MM.1S (cell line): Measurements from ENCODE around the gene SLFN14.

ENCODE experiments used
- EZH2phosphoT487 ChIP-seq: fragments of 300-600 bp; sonication (generic); IDR thresholded peaks from 2 replicates; pipeline ENCODE4 v1.6.1; 2018; ENCODE audit warnings: antibody characterized with exemption, low read length
- TF ChIP-seq, protein P1 (sequence below): fragments of 300-600 bp; sonication (generic); IDR thresholded peaks from 2 replicates; pipeline ENCODE4 v1.5.1; 2016; ENCODE audit warnings: antibody characterized with exemption, low read length, mixed read lengths

- TF ChIP-seq, protein P1, sequence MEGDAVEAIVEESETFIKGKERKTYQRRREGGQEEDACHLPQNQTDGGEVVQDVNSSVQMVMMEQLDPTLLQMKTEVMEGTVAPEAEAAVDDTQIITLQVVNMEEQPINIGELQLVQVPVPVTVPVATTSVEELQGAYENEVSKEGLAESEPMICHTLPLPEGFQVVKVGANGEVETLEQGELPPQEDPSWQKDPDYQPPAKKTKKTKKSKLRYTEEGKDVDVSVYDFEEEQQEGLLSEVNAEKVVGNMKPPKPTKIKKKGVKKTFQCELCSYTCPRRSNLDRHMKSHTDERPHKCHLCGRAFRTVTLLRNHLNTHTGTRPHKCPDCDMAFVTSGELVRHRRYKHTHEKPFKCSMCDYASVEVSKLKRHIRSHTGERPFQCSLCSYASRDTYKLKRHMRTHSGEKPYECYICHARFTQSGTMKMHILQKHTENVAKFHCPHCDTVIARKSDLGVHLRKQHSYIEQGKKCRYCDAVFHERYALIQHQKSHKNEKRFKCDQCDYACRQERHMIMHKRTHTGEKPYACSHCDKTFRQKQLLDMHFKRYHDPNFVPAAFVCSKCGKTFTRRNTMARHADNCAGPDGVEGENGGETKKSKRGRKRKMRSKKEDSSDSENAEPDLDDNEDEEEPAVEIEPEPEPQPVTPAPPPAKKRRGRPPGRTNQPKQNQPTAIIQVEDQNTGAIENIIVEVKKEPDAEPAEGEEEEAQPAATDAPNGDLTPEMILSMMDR, result no peak
- TF ChIP-seq EZH2phosphoT487, result no peak
These were observed 23.9 kb downstream of the SLFN14 start for GRCh38 chr17:35536664-35537171.
